WTC11 (cell line): Measurements from ENCODE around the gene IGFL4. TPM values are rescaled to one million over a fixed set of nuclear protein-coding genes. Genes with fewer than 3 reads are reported as not detected.

Source experiments
- ATAC-seq: fragments of 200-7000 bp; cut with Tn5 transposase; 2 replicates; pipeline ENCODE4 v1.10.0; 2021; ENCODE audit warnings: mild to moderate bottlenecking, moderate library complexity
- CTCF ChIA-PET: fragments of 300-600 bp; sonication (Branson Sonifier 250); formaldehyde crosslinking; loops from one replicate; lab custom pipeline; 2021; ENCODE audit warnings: antibody characterized with exemption; lab: Charles Lee
- POLR2A ChIA-PET: fragments of 350-600 bp; sonication (Branson Sonifier 250); formaldehyde crosslinking; loops from one replicate; lab custom pipeline; 2021; ENCODE audit warnings: antibody characterized with exemption; lab: Charles Lee
- DNase-seq: peaks from one replicate; pipeline ENCODE4 v3.0.0; 2021; ENCODE audit warnings: low spot score
- H3K27ac Mint-ChIP-seq: 2 replicates; pipeline ENCODE4 v1.8.0; 2021; ENCODE audit warnings: mixed read lengths
- H3K27me3 Mint-ChIP-seq: 2 replicates; pipeline ENCODE4 v1.8.0; 2021; ENCODE audit warnings: low read depth, mild to moderate bottlenecking, moderate library complexity, mixed read lengths
- H3K36me3 Mint-ChIP-seq: 2 replicates; pipeline ENCODE4 v1.8.0; 2021; ENCODE audit warnings: mixed read lengths
- H3K4me1 Mint-ChIP-seq: 2 replicates; pipeline ENCODE4 v1.8.0; 2022; ENCODE audit warnings: mixed read lengths
- H3K4me3 Mint-ChIP-seq: 2 replicates; pipeline ENCODE4 v1.8.0; 2021; ENCODE audit warnings: mild to moderate bottlenecking, moderate library complexity, mixed read lengths
- H3K9me3 Mint-ChIP-seq: 2 replicates; pipeline ENCODE4 v1.8.0; 2021; ENCODE audit warnings: mixed read lengths
- ATF1 ChIP-seq: sonication (generic); formaldehyde crosslinking; IDR thresholded peaks from 2 replicates; pipeline ENCODE4 v1.8.1; 2023; ENCODE audit warnings: mild to moderate bottlenecking, moderate library complexity, missing genetic modification reagents
- E2F5 ChIP-seq: sonication (generic); formaldehyde crosslinking; IDR thresholded peaks from 2 replicates; pipeline ENCODE4 v1.8.1; 2022; ENCODE audit warnings: mild to moderate bottlenecking, moderate library complexity, missing genetic modification reagents
- GTF2I ChIP-seq: fragments of 250-450 bp; sonication (Bioruptor Pico); conservative IDR thresholded peaks from 2 replicates; pipeline ENCODE4 v1.4.0; 2021; ENCODE audit warnings: mild to moderate bottlenecking
- MYBL2 ChIP-seq: sonication (generic); formaldehyde crosslinking; IDR thresholded peaks from 2 replicates; pipeline ENCODE4 v1.8.1; 2023; ENCODE audit warnings: mild to moderate bottlenecking, moderate library complexity, missing genetic modification reagents
- NFE2L1 ChIP-seq: sonication (generic); formaldehyde crosslinking; IDR thresholded peaks from 2 replicates; pipeline ENCODE4 v1.8.1; 2023; ENCODE audit warnings: missing genetic modification reagents
- NR2C2 ChIP-seq: sonication (generic); formaldehyde crosslinking; IDR thresholded peaks from 2 replicates; pipeline ENCODE4 v1.8.0; 2022; ENCODE audit warnings: mild to moderate bottlenecking, missing genetic modification reagents
- PRRX2 ChIP-seq: fragments of 250-450 bp; sonication (Bioruptor Pico); IDR thresholded peaks from 2 replicates; pipeline ENCODE4 v1.8.0; 2021; ENCODE audit warnings: mild to moderate bottlenecking
- RORB ChIP-seq: fragments of 250-450 bp; sonication (Bioruptor Pico); IDR thresholded peaks from 2 replicates; pipeline ENCODE4 v1.9.0; 2021; ENCODE audit warnings: mild to moderate bottlenecking
- SOX15 ChIP-seq: fragments of 250-450 bp; sonication (Bioruptor Pico); IDR thresholded peaks from 2 replicates; pipeline ENCODE4 v1.9.0; 2021; ENCODE audit warnings: mild to moderate bottlenecking
- TEAD4 ChIP-seq: sonication (generic); formaldehyde crosslinking; IDR thresholded peaks from 2 replicates; pipeline ENCODE4 v1.8.0; 2022; ENCODE audit warnings: mild to moderate bottlenecking, missing genetic modification reagents
- ZNF512 ChIP-seq: sonication (generic); formaldehyde crosslinking; IDR thresholded peaks from 2 replicates; pipeline ENCODE4 v1.8.1; 2022; ENCODE audit warnings: missing genetic modification reagents, borderline replicate concordance
- total RNA-seq: library from RNA; stranded (reverse); gene quantifications from 3 replicates; pipeline ENCODE4 v1.2.3, GENCODE V29; 2021
- TF ChIP-seq, protein P1 (sequence below): sonication (generic); formaldehyde crosslinking; IDR thresholded peaks from 2 replicates; pipeline ENCODE4 v1.8.0; 2023; ENCODE audit warnings: mild to moderate bottlenecking, missing genetic modification reagents
- TF ChIP-seq, protein P2 (sequence below): sonication (generic); formaldehyde crosslinking; IDR thresholded peaks from 2 replicates; pipeline ENCODE4 v1.8.1; 2022; ENCODE audit warnings: low read depth, missing genetic modification reagents, borderline replicate concordance
- TF ChIP-seq, protein P3 (sequence below): sonication (generic); formaldehyde crosslinking; IDR thresholded peaks from 2 replicates; pipeline ENCODE4 v1.8.0; 2022; ENCODE audit warnings: missing genetic modification reagents
- TF ChIP-seq, protein P4 (sequence below): sonication (generic); formaldehyde crosslinking; IDR thresholded peaks from 2 replicates; pipeline ENCODE4 v1.8.1; 2022; ENCODE audit warnings: low read depth, mild to moderate bottlenecking, moderate library complexity, missing genetic modification reagents, borderline replicate concordance
- TF ChIP-seq, protein P5 (sequence below): sonication (generic); formaldehyde crosslinking; IDR thresholded peaks from 2 replicates; pipeline ENCODE4 v1.8.1; 2023; ENCODE audit warnings: mild to moderate bottlenecking, missing genetic modification reagents
- TF ChIP-seq, protein P6 (sequence below): fragments of 250-450 bp; sonication (Bioruptor Pico); IDR thresholded peaks from 2 replicates; pipeline ENCODE4 v2.1.2; 2022; ENCODE audit warnings: mild to moderate bottlenecking, moderate library complexity

IGFL4 gene
- total RNA-seq, 1 experiment from 2014 or later = 0.20 TPM

DNA sequence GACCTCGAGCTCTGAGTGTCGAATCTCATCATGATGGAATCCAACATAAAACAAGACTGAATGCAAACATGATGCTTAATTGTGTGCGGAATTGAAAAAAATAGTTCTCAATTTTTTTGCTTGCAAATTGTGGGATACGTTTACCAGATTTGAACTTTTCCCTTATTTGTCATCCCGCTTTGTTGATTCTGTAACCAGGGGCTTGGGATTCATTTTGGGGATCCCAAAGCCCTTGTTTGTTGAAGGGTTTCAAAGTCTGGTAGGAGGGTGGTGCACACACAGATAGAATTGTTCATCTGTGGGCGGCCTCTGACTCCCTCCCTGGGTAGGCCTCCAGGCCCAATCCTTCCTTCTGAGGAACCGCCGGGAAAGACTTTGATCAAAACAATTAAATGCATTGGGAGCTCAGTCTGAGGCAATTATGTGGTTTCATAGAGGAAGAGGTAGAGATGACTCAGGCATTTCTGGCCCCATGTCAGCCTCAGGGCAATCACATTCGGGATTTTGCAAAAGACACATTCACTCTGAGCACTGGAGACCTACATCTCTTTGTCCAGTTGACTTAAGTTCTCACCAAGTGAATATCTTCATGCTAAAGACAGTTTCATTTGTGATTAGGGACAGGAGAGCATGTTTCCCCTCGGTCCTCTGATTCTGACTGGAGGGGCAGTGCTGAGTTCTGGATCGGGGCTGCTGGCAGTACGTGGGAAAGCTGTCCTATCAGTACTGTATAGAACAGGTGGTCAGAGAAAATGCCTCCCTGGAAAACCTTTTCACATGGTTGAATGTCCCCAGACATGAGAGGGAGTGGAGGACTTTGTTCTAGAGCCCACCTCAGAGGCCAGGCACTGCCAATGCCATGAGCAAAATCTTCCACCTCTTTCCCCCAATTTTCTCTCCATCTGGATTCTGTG, 27.8 kb upstream of the IGFL4 start:
- ATAC-seq (no peak), DNase-seq (no peak)
- CTCF ChIA-PET = interaction anchor here (1.1 to 5.2 kb wide), 3 partner anchors 9 to 52 kb away, joined by 3 to 40 read pairs (median 18); no protein-coding TSS in a partner anchor
- POLR2A ChIA-PET = no interaction called here
- Mint-ChIP-seq H3K27me3 (peaks cover 72% of the 10 kb centered on the region), H3K9me3 (no peaks in the 10 kb centered on the region), H3K36me3 (no peaks in the 10 kb centered on the region), H3K4me1 (no peaks in the 10 kb centered on the region), H3K27ac (no peak overlapping the region)
- no peak for TF ChIP-seq RORB (CRISPR knock-in tag)
- TF ChIP-seq, all 79 proteins: peak for 0
- no peak overlapping the region for H3K4me3 Mint-ChIP-seq

DNA sequence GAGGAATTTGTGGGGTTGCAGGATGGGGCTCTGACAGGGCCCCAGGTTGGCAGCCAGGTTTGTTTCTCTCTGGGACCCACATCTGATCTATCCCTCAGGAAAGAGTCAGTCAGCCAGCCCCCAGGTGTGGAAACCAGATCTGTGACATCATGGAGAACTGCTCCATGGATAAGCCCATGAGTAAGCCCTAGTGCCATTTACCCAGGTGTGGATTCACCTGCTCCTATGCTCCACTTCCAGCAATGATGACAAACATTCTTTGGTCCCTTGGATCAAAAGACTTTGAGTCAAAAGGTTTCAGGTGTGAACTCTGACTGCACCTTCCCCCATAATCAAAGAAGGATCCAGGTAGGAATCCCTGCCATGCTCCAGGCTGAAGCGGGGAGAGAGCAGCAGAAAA, 26.9 kb upstream of the IGFL4 start:
- H3K27ac Mint-ChIP-seq = no peak overlapping the region
- ChIA-PET POLR2A (no interaction called here), CTCF (interaction anchor here (4.0 to 5.2 kb wide), 2 partner anchors 10 to 39 kb away, joined by 18 to 40 read pairs; no protein-coding TSS in a partner anchor)
- H3K9me3 Mint-ChIP-seq = peaks cover 6% of the 10 kb centered on the region
- ATAC-seq = no peak
- no peaks in the 10 kb centered on the region for H3K36me3 Mint-ChIP-seq
- H3K4me1 Mint-ChIP-seq = no peaks in the 10 kb centered on the region
- TF ChIP-seq, protein P1, sequence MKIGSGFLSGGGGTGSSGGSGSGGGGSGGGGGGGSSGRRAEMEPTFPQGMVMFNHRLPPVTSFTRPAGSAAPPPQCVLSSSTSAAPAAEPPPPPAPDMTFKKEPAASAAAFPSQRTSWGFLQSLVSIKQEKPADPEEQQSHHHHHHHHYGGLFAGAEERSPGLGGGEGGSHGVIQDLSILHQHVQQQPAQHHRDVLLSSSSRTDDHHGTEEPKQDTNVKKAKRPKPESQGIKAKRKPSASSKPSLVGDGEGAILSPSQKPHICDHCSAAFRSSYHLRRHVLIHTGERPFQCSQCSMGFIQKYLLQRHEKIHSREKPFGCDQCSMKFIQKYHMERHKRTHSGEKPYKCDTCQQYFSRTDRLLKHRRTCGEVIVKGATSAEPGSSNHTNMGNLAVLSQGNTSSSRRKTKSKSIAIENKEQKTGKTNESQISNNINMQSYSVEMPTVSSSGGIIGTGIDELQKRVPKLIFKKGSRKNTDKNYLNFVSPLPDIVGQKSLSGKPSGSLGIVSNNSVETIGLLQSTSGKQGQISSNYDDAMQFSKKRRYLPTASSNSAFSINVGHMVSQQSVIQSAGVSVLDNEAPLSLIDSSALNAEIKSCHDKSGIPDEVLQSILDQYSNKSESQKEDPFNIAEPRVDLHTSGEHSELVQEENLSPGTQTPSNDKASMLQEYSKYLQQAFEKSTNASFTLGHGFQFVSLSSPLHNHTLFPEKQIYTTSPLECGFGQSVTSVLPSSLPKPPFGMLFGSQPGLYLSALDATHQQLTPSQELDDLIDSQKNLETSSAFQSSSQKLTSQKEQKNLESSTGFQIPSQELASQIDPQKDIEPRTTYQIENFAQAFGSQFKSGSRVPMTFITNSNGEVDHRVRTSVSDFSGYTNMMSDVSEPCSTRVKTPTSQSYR (CRISPR knock-in tag) = no peak
- no peak for TF ChIP-seq ZNF512 (CRISPR knock-in tag)
- no peak for TF ChIP-seq GTF2I (CRISPR knock-in tag)
- TF ChIP-seq TEAD4 (CRISPR knock-in tag) = no peak
- no peak for TF ChIP-seq NFE2L1 (CRISPR knock-in tag)
- TF ChIP-seq NR2C2 (CRISPR knock-in tag) = no peak
- TF ChIP-seq, protein P2, sequence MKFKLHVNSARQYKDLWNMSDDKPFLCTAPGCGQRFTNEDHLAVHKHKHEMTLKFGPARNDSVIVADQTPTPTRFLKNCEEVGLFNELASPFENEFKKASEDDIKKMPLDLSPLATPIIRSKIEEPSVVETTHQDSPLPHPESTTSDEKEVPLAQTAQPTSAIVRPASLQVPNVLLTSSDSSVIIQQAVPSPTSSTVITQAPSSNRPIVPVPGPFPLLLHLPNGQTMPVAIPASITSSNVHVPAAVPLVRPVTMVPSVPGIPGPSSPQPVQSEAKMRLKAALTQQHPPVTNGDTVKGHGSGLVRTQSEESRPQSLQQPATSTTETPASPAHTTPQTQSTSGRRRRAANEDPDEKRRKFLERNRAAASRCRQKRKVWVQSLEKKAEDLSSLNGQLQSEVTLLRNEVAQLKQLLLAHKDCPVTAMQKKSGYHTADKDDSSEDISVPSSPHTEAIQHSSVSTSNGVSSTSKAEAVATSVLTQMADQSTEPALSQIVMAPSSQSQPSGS = no peak
- TF ChIP-seq, protein P3, sequence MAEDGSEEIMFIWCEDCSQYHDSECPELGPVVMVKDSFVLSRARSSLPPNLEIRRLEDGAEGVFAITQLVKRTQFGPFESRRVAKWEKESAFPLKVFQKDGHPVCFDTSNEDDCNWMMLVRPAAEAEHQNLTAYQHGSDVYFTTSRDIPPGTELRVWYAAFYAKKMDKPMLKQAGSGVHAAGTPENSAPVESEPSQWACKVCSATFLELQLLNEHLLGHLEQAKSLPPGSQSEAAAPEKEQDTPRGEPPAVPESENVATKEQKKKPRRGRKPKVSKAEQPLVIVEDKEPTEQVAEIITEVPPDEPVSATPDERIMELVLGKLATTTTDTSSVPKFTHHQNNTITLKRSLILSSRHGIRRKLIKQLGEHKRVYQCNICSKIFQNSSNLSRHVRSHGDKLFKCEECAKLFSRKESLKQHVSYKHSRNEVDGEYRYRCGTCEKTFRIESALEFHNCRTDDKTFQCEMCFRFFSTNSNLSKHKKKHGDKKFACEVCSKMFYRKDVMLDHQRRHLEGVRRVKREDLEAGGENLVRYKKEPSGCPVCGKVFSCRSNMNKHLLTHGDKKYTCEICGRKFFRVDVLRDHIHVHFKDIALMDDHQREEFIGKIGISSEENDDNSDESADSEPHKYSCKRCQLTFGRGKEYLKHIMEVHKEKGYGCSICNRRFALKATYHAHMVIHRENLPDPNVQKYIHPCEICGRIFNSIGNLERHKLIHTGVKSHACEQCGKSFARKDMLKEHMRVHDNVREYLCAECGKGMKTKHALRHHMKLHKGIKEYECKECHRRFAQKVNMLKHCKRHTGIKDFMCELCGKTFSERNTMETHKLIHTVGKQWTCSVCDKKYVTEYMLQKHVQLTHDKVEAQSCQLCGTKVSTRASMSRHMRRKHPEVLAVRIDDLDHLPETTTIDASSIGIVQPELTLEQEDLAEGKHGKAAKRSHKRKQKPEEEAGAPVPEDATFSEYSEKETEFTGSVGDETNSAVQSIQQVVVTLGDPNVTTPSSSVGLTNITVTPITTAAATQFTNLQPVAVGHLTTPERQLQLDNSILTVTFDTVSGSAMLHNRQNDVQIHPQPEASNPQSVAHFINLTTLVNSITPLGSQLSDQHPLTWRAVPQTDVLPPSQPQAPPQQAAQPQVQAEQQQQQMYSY = no peak
- no peak for TF ChIP-seq MYBL2
- no peak for TF ChIP-seq PRRX2 (CRISPR knock-in tag)
- no peak for TF ChIP-seq ATF1 (CRISPR knock-in tag)
- TF ChIP-seq SOX15 (CRISPR knock-in tag) = no peak
- no peak for TF ChIP-seq E2F5
- TF ChIP-seq, protein P4, sequence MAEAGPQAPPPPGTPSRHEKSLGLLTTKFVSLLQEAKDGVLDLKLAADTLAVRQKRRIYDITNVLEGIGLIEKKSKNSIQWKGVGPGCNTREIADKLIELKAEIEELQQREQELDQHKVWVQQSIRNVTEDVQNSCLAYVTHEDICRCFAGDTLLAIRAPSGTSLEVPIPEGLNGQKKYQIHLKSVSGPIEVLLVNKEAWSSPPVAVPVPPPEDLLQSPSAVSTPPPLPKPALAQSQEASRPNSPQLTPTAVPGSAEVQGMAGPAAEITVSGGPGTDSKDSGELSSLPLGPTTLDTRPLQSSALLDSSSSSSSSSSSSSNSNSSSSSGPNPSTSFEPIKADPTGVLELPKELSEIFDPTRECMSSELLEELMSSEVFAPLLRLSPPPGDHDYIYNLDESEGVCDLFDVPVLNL (CRISPR knock-in tag) = no peak
- TF ChIP-seq, protein P5, sequence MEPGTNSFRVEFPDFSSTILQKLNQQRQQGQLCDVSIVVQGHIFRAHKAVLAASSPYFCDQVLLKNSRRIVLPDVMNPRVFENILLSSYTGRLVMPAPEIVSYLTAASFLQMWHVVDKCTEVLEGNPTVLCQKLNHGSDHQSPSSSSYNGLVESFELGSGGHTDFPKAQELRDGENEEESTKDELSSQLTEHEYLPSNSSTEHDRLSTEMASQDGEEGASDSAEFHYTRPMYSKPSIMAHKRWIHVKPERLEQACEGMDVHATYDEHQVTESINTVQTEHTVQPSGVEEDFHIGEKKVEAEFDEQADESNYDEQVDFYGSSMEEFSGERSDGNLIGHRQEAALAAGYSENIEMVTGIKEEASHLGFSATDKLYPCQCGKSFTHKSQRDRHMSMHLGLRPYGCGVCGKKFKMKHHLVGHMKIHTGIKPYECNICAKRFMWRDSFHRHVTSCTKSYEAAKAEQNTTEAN = no peak
- TF ChIP-seq, protein P6, sequence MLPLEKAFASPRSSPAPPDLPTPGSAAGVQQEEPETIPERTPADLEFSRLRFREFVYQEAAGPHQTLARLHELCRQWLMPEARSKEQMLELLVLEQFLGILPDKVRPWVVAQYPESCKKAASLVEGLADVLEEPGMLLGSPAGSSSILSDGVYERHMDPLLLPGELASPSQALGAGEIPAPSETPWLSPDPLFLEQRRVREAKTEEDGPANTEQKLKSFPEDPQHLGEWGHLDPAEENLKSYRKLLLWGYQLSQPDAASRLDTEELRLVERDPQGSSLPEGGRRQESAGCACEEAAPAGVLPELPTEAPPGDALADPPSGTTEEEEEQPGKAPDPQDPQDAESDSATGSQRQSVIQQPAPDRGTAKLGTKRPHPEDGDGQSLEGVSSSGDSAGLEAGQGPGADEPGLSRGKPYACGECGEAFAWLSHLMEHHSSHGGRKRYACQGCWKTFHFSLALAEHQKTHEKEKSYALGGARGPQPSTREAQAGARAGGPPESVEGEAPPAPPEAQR (CRISPR knock-in tag) = no peak
- DNase-seq = no peak
- peaks cover 74% of the 10 kb centered on the region for H3K27me3 Mint-ChIP-seq
- no peak overlapping the region for H3K4me3 Mint-ChIP-seq
